WERI-Rb-1 (cell line): Measurements from ENCODE around the gene SVIL.

Experiments used
- DNase-seq: peaks from one replicate; pipeline ENCODE4 v3.0.0-alpha.2; 2020
- H3K27ac ChIP-seq: fragments of 250-450 bp; sonication (Bioruptor Pico); 2 replicates; pipeline ENCODE4 v1.5.1; 2020; ENCODE audit warnings: mild to moderate bottlenecking, moderate library complexity
- H3K27me3 ChIP-seq: fragments of 250-450 bp; sonication (Bioruptor Pico); 2 replicates; pipeline ENCODE4 v1.5.1; 2021; ENCODE audit warnings: mild to moderate bottlenecking, low read depth, moderate library complexity; ENCODE audit not compliant: insufficient read depth, severe bottlenecking
- H3K36me3 ChIP-seq: fragments of 250-450 bp; sonication (Bioruptor Pico); 2 replicates; pipeline ENCODE4 v1.5.1; 2020; ENCODE audit warnings: mild to moderate bottlenecking, moderate library complexity
- H3K4me3 ChIP-seq: 2 replicates; pipeline ENCODE4 v1.5.1; 2011; ENCODE audit warnings: low read depth, mild to moderate bottlenecking, control low read depth, low read length
- H3K9me3 ChIP-seq: fragments of 250-450 bp; sonication (Bioruptor Pico); 2 replicates; pipeline ENCODE4 v1.5.1; 2021; ENCODE audit warnings: mild to moderate bottlenecking, moderate library complexity; ENCODE audit not compliant: severe bottlenecking
- CTCF ChIP-seq: IDR thresholded peaks from 2 replicates; pipeline ENCODE4 v1.5.1; 2011; ENCODE audit warnings: low read depth, mild to moderate bottlenecking, control low read depth, inconsistent platforms, low read length

The SVIL gene

GRCh38 chr10:29502351-29502750 lies 132.4 kb downstream of the SVIL start:
- no peak for TF ChIP-seq CTCF
- Histone ChIP-seq H3K9me3 (no peaks in the 10 kb centered on the region), H3K4me3 (no peak overlapping the region), H3K27ac (no peak overlapping the region), H3K36me3 (no peaks in the 10 kb centered on the region), H3K27me3 (no peaks in the 10 kb centered on the region)
- DNase-seq: no peak

GRCh38 chr10:29501692-29502091 lies 133.1 kb downstream of the SVIL start:
- Histone ChIP-seq H3K9me3 (no peaks in the 10 kb centered on the region), H3K27me3 (no peaks in the 10 kb centered on the region), H3K4me3 (no peak overlapping the region), H3K36me3 (no peaks in the 10 kb centered on the region), H3K27ac (no peak overlapping the region)
- no peak for DNase-seq
- no peak for TF ChIP-seq CTCF

GRCh38 chr10:29499993-29500537 lies 134.7 kb downstream of the SVIL start:
- no peaks in the 10 kb centered on the region for H3K36me3 ChIP-seq

GRCh38 chr10:29496341-29497162 lies 138.2 kb downstream of the SVIL start:
- Histone ChIP-seq H3K27me3 (no peaks in the 10 kb centered on the region), H3K27ac (no peak overlapping the region), H3K4me3 (no peak overlapping the region), H3K9me3 (no peaks in the 10 kb centered on the region), H3K36me3 (no peaks in the 10 kb centered on the region)
- peak; percentile 63 for DNase-seq
- TF ChIP-seq CTCF: peak; percentile 74

More at GRCh38 chr10:29499993-29500537, 134.7 kb downstream of the SVIL start:
- no peaks in the 10 kb centered on the region for H3K9me3 ChIP-seq
- no peak for TF ChIP-seq CTCF
- no peak overlapping the region for H3K4me3 ChIP-seq
- no peak for DNase-seq
- no peak overlapping the region for H3K27ac ChIP-seq
- H3K27me3 ChIP-seq: no peaks in the 10 kb centered on the region

GRCh38 chr10:29495366-29495765 lies 139.4 kb downstream of the SVIL start:
- no peak overlapping the region for H3K27ac ChIP-seq
- H3K4me3 ChIP-seq: no peak overlapping the region
- no peaks in the 10 kb centered on the region for H3K27me3 ChIP-seq
- H3K36me3 ChIP-seq: no peaks in the 10 kb centered on the region
- no peak for TF ChIP-seq CTCF
- no peak for DNase-seq
- no peaks in the 10 kb centered on the region for H3K9me3 ChIP-seq
